Lower leg skin (tissue), 4 donors: ENCODE results near the gene ARSB. TPM values are rescaled to one million over a fixed set of nuclear protein-coding genes. Genes with fewer than 3 reads are reported as not detected.

Experiments used
- DNase-seq, 2 donors: peaks; one replicate each; pipeline ENCODE4 v3.0.0-alpha.2; 2019; ENCODE audit warnings: low spot score in 2 of 2
- H3K4me3 ChIP-seq: fragments of 200-600 bp; sonication (generic); 2 replicates; pipeline ENCODE4 v1.5.1; 2017; ENCODE audit warnings: mild to moderate bottlenecking, low read depth; ENCODE audit not compliant: poor library complexity, severe bottlenecking
- CTCF ChIP-seq, 3 donors: fragments of 450-650 bp; IDR thresholded peaks; one replicate each; pipeline ENCODE4 v1.5.1; 2016; ENCODE audit warnings: antibody characterized with exemption in 3 of 3, mild to moderate bottlenecking in 3 of 3, moderate library complexity in 2 of 3
- POLR2A ChIP-seq, 2 donors: fragments of 450-650 bp; IDR thresholded peaks; one replicate each; pipeline ENCODE4 v1.6.1; 2016 to 2017; ENCODE audit warnings: antibody characterized with exemption in 2 of 2, mild to moderate bottlenecking in 1 of 2, moderate library complexity in 1 of 2
- WGBS, 2 donors: methylation state at CpG; one replicate each; pipeline ENCODE4 v1.1.5; 2018; 5-methylcytosine and 5-hydroxymethylcytosine counted together
- intact Hi-C: fragments of 100-400 bp; cut with DNase I; formaldehyde crosslinking; loops from one replicate; pipeline ENCODE4 v1.15.0; 2023; ENCODE audit warnings: low total_unique reads
- total RNA-seq, 4 donors: library from RNA; depleted of rRNA; stranded (reverse); fragments of >200 nt; gene quantifications; one replicate each; pipeline ENCODE4 v1.1.0, GENCODE V29; 2016

ARSB gene
- total RNA-seq, 4 donors from 2014 or later = 2.0 to 5.5 (median 2.4) TPM

DNA sequence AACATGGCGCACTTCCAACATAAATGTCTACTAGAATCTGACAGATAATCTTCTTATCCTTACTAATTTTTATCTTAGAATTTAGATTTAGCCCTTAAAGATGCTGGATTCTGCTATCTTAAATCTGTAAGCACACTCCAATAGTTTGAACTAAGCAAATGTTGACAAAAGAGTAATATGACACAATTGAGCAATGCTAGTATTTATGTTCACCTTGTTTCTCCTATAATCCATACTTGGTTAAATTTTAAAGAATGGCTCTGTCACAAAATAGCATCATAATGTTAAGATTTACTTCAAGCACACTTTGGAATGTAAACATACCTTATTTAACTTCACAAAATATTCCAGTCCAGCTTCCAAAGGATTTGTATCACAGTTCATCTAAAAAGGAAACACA, 38.8 kb upstream of the ARSB start:
- no peak for DNase-seq
- WGBS, 2 donors = 85 to 94% methylated on average over 1 of the region's 1 CpG
- intact Hi-C loops = loop anchor here (10.0 kb wide), 2 partner anchors 91 to 441 kb away; partner anchors contain the start of gene BHMT
- TF ChIP-seq POLR2A (IDR thresholded peaks at IDR 0.05) (no peak), CTCF (IDR thresholded peaks at IDR 0.05) (no peak)
- no peak overlapping the region for H3K4me3 ChIP-seq

- no peak overlapping the region for H3K4me3 ChIP-seq
- WGBS, 2 donors = 86 to 90% methylated on average over 1 of the region's 1 CpG
- DNase-seq = no peak
- no peak for TF ChIP-seq CTCF (IDR thresholded peaks at IDR 0.05)
- no peak for TF ChIP-seq POLR2A (IDR thresholded peaks at IDR 0.05)
- intact Hi-C loops = loop anchor here (10.0 kb wide), 2 partner anchors 91 to 441 kb away; partner anchors contain the start of gene BHMT
Observed at GRCh38 chr5:79023348-79023747, 38.2 kb upstream of the ARSB start.

- no peak for DNase-seq
- TF ChIP-seq CTCF (IDR thresholded peaks at IDR 0.05) (no peak), POLR2A (IDR thresholded peaks at IDR 0.05) (no peak)
- 90 to 94% methylated on average over 2 of the region's 2 CpGs for WGBS, 2 donors
- intact Hi-C loops = loop anchor here (10.0 kb wide), 2 partner anchors 92 to 442 kb away; partner anchors contain the start of gene BHMT
- no peak overlapping the region for H3K4me3 ChIP-seq
Observed at GRCh38 chr5:79022771-79023170, 37.7 kb upstream of the ARSB start.

- intact Hi-C loops = loop anchor here (10.0 kb wide), 2 partner anchors 93 to 443 kb away; partner anchors contain the start of gene BHMT
- 51% methylated on average over 4 of the region's 4 CpGs for WGBS, 2 donors
Observed at GRCh38 chr5:79021753-79022152, 36.6 kb upstream of the ARSB start.

DNA sequence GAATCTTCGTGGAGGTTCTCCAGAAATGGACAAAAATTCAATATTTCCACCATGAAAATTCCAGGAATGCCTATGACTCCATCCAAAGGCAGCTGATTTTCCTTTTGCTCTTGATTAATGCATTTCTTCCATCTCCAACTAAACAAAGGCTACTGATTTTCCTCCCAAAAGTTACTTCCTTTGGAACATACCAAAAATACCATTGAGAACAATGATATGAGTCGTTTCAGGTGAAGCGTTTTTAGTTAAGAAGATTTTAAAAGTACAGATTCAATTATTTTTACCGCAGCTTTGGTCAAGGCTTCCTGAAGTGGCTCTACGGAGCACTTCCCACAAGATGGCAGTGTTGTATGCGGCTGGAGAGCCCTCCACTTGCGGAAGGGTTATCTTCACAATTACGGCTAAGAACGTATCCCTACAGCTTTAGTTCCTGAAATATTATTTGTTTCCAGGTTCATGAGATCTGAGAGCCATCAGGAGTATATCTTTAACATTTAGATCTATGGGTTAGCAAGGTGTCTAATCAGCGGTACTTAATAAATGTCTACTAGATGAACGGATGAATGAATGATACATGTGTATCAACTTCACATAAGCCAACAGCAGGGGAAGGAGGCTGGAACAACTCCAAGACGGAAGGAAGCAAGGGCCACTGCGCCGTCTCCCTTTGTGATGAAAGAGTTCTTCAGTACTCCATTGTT, 35.9 kb upstream of the ARSB start:
- intact Hi-C loops = loop anchor here (10.0 kb wide), 2 partner anchors 94 to 444 kb away; partner anchors contain the start of gene BHMT
- TF ChIP-seq CTCF (IDR thresholded peaks at IDR 0.05) = no peak
- TF ChIP-seq POLR2A (IDR thresholded peaks at IDR 0.05) = no peak
- no peak overlapping the region for H3K4me3 ChIP-seq
- WGBS, 2 donors = 17 to 19% methylated on average over 14 of the region's 14 CpGs
- DNase-seq = peak; percentile 20 to 89

More at GRCh38 chr5:79021753-79022152, 36.6 kb upstream of the ARSB start:
- DNase-seq = no peak
- no peak overlapping the region for H3K4me3 ChIP-seq
- TF ChIP-seq CTCF (IDR thresholded peaks at IDR 0.05) = no peak
